ENCODE results near the gene NFX1.

GRCh38 chr9:33304362-33304761 is 14.0 kb downstream of the NFX1 start:
- TF ChIP-seq CTCF (IDR thresholded peaks at IDR 0.05) (no peak), EZH2 (IDR thresholded peaks at IDR 0.05; ENCODE audit: borderline replicate concordance, insufficient read depth, low read depth, low read length, poor library complexity, severe bottlenecking) (no peak)
